Measurements from ENCODE around the gene ITGA11.

ITGA11 gene

GRCh38 chr15:68383161-68384074 lies 48.5 kb downstream of the ITGA11 start:
- H3K36me3 ChIP-seq (ENCODE audit: control insufficient read depth, low read depth, low read length): no peaks in the 10 kb centered on the region
- H3K27me3 ChIP-seq (ENCODE audit: control insufficient read depth, insufficient read depth, low read length): no peaks in the 10 kb centered on the region
- no peaks in the 10 kb centered on the region for H3K9me3 ChIP-seq (ENCODE audit: control insufficient read depth, low read depth, low read length)
- H3K4me1 ChIP-seq (ENCODE audit: control insufficient read depth, low read depth, low read length): no peaks in the 10 kb centered on the region
- H3K27ac ChIP-seq (ENCODE audit: low read length): no peak overlapping the region
- no peak overlapping the region for H3K9ac ChIP-seq (ENCODE audit: low read length)
- H3K4me3 ChIP-seq (ENCODE audit: low read length): no peak overlapping the region

- Histone ChIP-seq H3K27ac (ENCODE audit: low read length) (no peak overlapping the region), H3K36me3 (ENCODE audit: control insufficient read depth, low read depth, low read length) (no peaks in the 10 kb centered on the region), H3K4me3 (ENCODE audit: low read length) (no peak overlapping the region), H3K9ac (ENCODE audit: low read length) (no peak overlapping the region), H3K27me3 (ENCODE audit: control insufficient read depth, insufficient read depth, low read length) (no peaks in the 10 kb centered on the region), H3K4me1 (ENCODE audit: control insufficient read depth, low read depth, low read length) (no peaks in the 10 kb centered on the region), H3K9me3 (ENCODE audit: control insufficient read depth, low read depth, low read length) (no peaks in the 10 kb centered on the region)
These were observed 49.5 kb downstream of the ITGA11 start for GRCh38 chr15:68382286-68383007.

- no peaks in the 10 kb centered on the region for H3K36me3 ChIP-seq (ENCODE audit: control insufficient read depth, low read depth, low read length)
- no peak overlapping the region for H3K9ac ChIP-seq (ENCODE audit: low read length)
- H3K4me1 ChIP-seq (ENCODE audit: control insufficient read depth, low read depth, low read length): no peaks in the 10 kb centered on the region
- no peak overlapping the region for H3K27ac ChIP-seq (ENCODE audit: low read length)
- no peaks in the 10 kb centered on the region for H3K27me3 ChIP-seq (ENCODE audit: control insufficient read depth, insufficient read depth, low read length)
- H3K9me3 ChIP-seq (ENCODE audit: control insufficient read depth, low read depth, low read length): no peaks in the 10 kb centered on the region
- no peak overlapping the region for H3K4me3 ChIP-seq (ENCODE audit: low read length)
These were observed 51.5 kb downstream of the ITGA11 start for GRCh38 chr15:68380456-68380855.

- Histone ChIP-seq H3K9me3 (ENCODE audit: control insufficient read depth, low read depth, low read length) (no peaks in the 10 kb centered on the region), H3K27ac (ENCODE audit: low read length) (no peak overlapping the region), H3K4me3 (ENCODE audit: low read length) (no peak overlapping the region), H3K27me3 (ENCODE audit: control insufficient read depth, insufficient read depth, low read length) (no peaks in the 10 kb centered on the region), H3K36me3 (ENCODE audit: control insufficient read depth, low read depth, low read length) (no peaks in the 10 kb centered on the region), H3K4me1 (ENCODE audit: control insufficient read depth, low read depth, low read length) (no peaks in the 10 kb centered on the region), H3K9ac (ENCODE audit: low read length) (no peak overlapping the region)
These were observed 52.1 kb downstream of the ITGA11 start for GRCh38 chr15:68379759-68380290.

GRCh38 chr15:68379058-68379758 lies 52.8 kb downstream of the ITGA11 start:
- Histone ChIP-seq H3K4me3 (ENCODE audit: low read length) (no peak overlapping the region), H3K36me3 (ENCODE audit: control insufficient read depth, low read depth, low read length) (no peaks in the 10 kb centered on the region), H3K27me3 (ENCODE audit: control insufficient read depth, insufficient read depth, low read length) (no peaks in the 10 kb centered on the region), H3K4me1 (ENCODE audit: control insufficient read depth, low read depth, low read length) (no peaks in the 10 kb centered on the region), H3K27ac (ENCODE audit: low read length) (no peak overlapping the region), H3K9me3 (ENCODE audit: control insufficient read depth, low read depth, low read length) (no peaks in the 10 kb centered on the region), H3K9ac (ENCODE audit: low read length) (no peak overlapping the region)

GRCh38 chr15:68378595-68378994 lies 53.4 kb downstream of the ITGA11 start:
- H3K36me3 ChIP-seq (ENCODE audit: control insufficient read depth, low read depth, low read length): no peaks in the 10 kb centered on the region
- no peaks in the 10 kb centered on the region for H3K9me3 ChIP-seq (ENCODE audit: control insufficient read depth, low read depth, low read length)
- no peak overlapping the region for H3K9ac ChIP-seq (ENCODE audit: low read length)
- H3K27me3 ChIP-seq (ENCODE audit: control insufficient read depth, insufficient read depth, low read length): no peaks in the 10 kb centered on the region
- no peak overlapping the region for H3K4me3 ChIP-seq (ENCODE audit: low read length)
- no peaks in the 10 kb centered on the region for H3K4me1 ChIP-seq (ENCODE audit: control insufficient read depth, low read depth, low read length)
- no peak overlapping the region for H3K27ac ChIP-seq (ENCODE audit: low read length)

GRCh38 chr15:68377766-68378165 lies 54.2 kb downstream of the ITGA11 start:
- H3K4me1 ChIP-seq (ENCODE audit: control insufficient read depth, low read depth, low read length): no peaks in the 10 kb centered on the region
- no peaks in the 10 kb centered on the region for H3K36me3 ChIP-seq (ENCODE audit: control insufficient read depth, low read depth, low read length)
- no peak overlapping the region for H3K4me3 ChIP-seq (ENCODE audit: low read length)
- no peaks in the 10 kb centered on the region for H3K9me3 ChIP-seq (ENCODE audit: control insufficient read depth, low read depth, low read length)
- no peak overlapping the region for H3K9ac ChIP-seq (ENCODE audit: low read length)
- no peaks in the 10 kb centered on the region for H3K27me3 ChIP-seq (ENCODE audit: control insufficient read depth, insufficient read depth, low read length)
- H3K27ac ChIP-seq (ENCODE audit: low read length): no peak overlapping the region

GRCh38 chr15:68376447-68377060 lies 55.4 kb downstream of the ITGA11 start:
- no peaks in the 10 kb centered on the region for H3K27me3 ChIP-seq (ENCODE audit: control insufficient read depth, insufficient read depth, low read length)

GRCh38 chr15:68375716-68376220 lies 56.2 kb downstream of the ITGA11 start:
- Histone ChIP-seq H3K27me3 (ENCODE audit: control insufficient read depth, insufficient read depth, low read length) (no peaks in the 10 kb centered on the region), H3K27ac (ENCODE audit: low read length) (no peak overlapping the region), H3K9ac (ENCODE audit: low read length) (no peak overlapping the region), H3K4me1 (ENCODE audit: control insufficient read depth, low read depth, low read length) (no peaks in the 10 kb centered on the region), H3K4me3 (ENCODE audit: low read length) (no peak overlapping the region), H3K9me3 (ENCODE audit: control insufficient read depth, low read depth, low read length) (no peaks in the 10 kb centered on the region), H3K36me3 (ENCODE audit: control insufficient read depth, low read depth, low read length) (no peaks in the 10 kb centered on the region)

More at GRCh38 chr15:68376447-68377060, 55.4 kb downstream of the ITGA11 start:
- no peaks in the 10 kb centered on the region for H3K4me1 ChIP-seq (ENCODE audit: control insufficient read depth, low read depth, low read length)
- no peaks in the 10 kb centered on the region for H3K9me3 ChIP-seq (ENCODE audit: control insufficient read depth, low read depth, low read length)
- H3K9ac ChIP-seq (ENCODE audit: low read length): no peak overlapping the region
- H3K36me3 ChIP-seq (ENCODE audit: control insufficient read depth, low read depth, low read length): no peaks in the 10 kb centered on the region
- H3K4me3 ChIP-seq (ENCODE audit: low read length): no peak overlapping the region
- H3K27ac ChIP-seq (ENCODE audit: low read length): no peak overlapping the region

GRCh38 chr15:68375191-68375631 lies 56.8 kb downstream of the ITGA11 start:
- H3K36me3 ChIP-seq (ENCODE audit: control insufficient read depth, low read depth, low read length): no peaks in the 10 kb centered on the region
- no peaks in the 10 kb centered on the region for H3K9me3 ChIP-seq (ENCODE audit: control insufficient read depth, low read depth, low read length)
- no peaks in the 10 kb centered on the region for H3K4me1 ChIP-seq (ENCODE audit: control insufficient read depth, low read depth, low read length)
- H3K27me3 ChIP-seq (ENCODE audit: control insufficient read depth, insufficient read depth, low read length): no peaks in the 10 kb centered on the region
- no peak overlapping the region for H3K4me3 ChIP-seq (ENCODE audit: low read length)
- H3K9ac ChIP-seq (ENCODE audit: low read length): no peak overlapping the region
- H3K27ac ChIP-seq (ENCODE audit: low read length): no peak overlapping the region

Data from iPS-18a (cell line).